Measurements from ENCODE around the gene VOPP1.
A peak's percentile ranks its signal among the peaks of the same experiment; 100 is the strongest.

The VOPP1 gene

DNA sequence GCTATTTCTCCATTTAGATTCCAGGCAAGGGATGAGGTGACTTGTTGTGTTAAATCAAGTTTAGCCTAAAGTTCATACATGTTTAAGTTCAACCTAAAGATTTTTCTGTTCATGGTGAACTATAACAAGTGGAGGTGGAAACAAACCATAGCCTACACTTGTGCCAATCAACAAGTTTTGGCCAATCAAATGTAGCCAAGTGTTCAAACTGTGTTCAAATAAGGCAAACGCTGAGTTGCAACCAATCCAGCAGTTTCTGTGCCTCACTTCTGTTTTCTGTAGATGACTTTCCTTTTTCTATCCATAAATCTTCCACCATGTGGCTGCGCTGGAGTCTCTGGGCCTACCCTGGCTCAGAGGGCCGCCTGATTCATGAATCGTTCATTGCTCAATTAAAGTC lies 4.5 kb upstream of the VOPP1 start:
- DNase-seq: no peak

DNA sequence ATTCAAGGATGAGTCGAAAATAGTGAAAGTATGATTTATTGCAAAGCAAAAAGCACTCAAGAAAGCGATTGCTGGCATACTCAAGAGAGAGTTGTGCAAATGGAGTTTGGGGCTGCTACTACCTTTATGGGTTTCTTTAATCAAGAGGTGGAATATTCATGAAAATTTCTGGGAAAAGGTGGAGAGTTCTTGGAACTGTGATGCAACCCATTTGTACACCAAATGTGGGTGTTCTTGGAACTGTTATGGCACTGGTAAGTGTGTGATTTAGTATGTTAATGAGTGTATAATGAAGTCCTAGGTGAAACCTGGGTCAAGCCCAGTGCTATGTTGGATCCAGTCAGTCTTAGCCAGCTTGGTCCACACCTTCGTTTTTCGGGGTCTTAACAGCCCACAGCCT lies 3.4 kb upstream of the VOPP1 start:
- no peak for DNase-seq

DNA sequence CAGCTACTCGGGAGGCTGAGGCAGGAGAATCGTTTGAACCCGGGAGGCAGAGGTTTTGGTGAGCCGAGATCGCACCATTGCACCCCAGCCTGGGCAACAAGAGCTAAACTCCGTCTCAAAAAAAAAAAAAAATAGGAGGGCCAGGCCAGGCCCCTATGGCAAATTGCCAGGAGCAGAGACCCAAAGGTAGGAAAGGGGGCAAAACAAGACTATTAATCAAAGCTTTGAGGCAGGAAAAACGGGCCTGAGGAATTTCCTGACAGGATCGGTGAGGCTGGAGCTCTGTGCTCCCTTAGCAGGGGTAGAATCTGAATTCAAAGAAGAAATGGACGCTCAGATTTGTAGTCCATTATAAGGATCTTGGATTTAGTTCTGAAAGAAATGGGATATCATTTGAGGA lies 2.8 kb upstream of the VOPP1 start:
- DNase-seq: no peak

DNA sequence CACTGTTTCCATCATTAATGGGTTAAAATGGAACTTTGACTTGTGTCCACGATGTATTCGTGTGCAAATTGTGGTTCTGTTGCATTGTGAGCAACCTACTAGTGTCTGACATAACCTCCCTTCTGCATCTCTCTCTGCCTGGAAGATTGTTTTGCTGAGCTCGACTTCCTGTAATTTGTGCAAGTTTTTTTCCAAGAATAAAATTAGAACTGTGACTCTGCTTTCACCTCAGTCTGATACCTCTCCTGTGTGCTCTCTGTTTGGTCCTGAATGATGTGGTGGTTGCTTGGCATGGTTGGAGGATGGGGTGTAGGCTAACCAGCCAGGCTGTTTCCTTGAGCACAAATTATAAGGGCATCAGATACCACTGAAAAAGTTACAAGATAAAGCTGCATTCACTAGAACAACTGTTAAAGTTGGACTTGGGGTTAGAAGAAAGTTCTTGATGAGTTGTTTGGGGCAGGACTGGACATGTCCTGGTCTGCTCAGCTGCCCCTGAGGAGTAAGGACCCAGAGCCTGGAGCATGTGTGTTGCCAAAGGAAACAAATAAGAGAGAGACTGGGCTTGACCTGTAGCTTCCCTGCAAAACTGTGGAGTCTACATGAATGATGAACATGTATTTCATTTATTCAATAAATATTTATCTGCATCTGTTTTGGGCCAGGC lies 1.9 kb upstream of the VOPP1 start:
- peak; percentile 25 for DNase-seq

DNA sequence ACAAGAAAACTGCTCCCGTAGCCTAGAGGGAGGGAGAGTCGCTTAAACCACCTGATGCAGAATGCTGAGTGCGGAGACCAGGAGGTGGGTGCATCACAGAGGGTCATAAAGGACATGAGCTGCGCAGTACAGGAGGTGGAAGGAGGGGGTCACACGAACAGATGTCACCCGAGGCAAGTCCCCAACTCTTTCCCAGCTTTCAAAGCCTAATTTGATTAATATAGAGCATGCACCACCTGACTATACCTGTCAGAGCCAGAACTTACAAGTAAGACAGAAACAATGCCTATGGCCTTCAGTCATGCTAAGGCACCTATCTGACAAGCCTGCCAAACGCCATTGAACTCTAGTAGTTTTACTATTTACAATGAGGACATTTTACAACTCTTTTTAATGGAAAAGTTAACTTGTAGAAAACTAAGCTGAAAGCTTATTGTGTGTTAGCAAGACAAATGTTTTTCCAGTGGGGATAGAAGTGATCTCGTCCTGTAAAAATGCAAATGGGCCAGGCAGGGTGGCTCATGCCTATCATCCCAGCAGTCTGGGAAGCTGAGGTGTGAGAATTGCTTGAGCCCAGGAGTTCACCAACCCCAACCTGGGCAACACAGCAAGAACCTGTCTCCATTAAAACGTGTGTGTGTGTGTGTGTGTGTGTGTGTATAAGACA lies 1.1 kb upstream of the VOPP1 start:
- peak; percentile 69 for DNase-seq

DNA sequence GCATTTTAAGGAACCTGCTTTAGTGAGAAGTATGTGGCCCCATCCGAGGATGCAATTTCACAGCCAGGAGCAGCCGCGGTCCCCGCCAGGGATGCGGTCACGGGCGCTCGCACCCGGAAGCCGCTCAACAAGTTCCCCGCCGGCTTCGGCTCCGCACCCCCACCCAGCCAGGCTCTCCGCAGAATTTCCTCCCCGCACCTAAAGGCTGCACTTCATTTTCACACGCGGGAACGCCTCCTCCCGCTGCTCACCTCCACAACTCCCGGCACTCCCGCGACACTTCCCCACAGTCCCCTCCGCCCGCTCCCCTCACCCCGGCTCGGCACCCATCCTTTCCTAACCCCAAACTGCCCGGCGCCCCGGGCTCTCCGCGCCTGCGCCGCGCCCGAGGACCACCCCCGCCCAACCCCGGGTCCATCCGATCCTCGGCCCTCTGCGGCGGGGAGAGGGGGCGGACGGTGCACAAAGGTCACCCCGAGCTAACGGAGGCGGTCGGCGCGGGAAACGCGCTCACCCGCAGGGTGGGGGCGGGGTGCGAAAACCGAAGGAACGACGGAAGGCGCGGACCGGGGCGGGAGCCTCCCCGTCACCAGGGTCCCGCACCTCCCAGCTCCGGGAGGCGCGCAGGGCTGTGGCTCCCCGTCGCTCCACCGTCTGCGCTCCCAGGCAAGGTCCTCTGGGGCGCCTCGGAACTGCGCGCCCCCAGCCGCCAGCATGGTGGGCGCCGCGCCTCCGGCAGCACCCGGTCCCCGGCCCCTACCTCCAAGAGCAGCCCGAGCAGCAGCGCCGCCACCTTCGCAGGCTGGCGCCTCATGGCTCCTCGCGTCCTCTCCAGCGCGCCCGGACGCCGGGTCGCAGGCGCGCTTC lies 558 bp downstream of the VOPP1 start:
- DNase-seq: peak; percentile 41

DNA sequence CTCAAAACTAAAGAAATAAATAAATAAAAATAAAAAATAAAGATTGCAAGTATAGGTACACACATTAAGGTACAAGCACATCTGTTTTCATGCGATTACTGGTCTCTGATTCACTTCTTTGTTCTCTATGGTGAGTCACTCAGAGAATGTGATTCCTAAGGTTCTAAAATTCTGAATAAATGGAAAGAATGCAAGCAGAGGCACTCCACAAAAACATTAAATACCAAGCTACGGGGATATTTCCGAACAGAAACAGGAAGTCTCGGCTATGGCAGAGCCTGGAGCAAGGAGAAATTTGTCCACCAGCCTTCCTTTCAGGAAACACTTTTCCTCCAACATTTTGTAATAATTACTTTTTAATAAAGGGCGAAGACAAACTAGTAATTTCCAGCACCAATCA lies 1.4 kb downstream of the VOPP1 start:
- peak; percentile 90 for DNase-seq

DNA sequence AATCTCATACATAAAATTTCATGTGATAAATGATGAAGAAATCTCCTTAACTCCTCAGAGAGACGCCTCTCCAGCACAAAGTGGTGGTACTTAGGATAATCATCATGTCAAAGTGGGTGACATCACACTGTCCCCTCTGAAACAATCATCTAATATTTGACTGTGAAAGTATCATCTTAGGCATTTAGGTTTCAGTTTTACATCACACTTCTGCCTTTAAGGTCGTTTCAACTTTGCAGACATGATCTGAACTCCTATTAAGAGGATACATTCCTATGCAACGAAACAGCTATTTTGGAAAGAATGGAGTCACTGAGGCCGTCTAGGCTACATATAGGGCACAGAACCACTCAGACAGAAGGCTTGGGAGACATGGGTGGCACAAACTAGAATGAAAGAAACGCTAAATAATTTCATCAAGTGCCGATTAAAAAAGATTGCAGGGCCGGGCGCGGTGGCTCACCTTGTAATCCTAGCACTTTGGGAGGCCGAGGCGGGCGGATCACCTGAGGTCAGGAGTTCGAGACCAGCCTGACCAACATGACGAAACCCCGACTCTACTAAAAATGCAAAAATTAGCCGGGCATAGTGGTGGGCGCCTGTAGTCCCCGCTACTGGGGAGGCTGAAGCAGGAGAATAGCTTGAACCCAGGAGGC lies 2.0 kb downstream of the VOPP1 start:
- peak; percentile 71 for DNase-seq

DNA sequence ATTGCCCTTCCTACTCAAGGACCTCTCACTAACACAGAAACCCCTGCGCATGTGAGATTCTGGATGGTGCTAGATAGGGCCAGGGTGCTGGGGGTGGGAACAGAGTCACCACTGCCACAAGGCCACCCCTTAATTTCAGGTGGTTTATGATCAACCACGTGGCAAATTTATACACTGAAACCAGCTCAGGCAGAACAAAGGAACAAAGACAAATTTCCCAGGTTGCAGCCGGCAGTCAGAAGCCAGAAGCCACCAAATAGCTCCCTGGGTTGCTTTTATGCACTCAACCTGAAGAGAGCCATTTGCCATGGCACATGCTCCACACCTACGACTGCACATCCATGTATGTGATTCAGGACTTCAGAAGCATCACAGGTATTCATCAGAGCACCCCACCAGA lies 2.5 kb downstream of the VOPP1 start:
- no peak for DNase-seq

DNA sequence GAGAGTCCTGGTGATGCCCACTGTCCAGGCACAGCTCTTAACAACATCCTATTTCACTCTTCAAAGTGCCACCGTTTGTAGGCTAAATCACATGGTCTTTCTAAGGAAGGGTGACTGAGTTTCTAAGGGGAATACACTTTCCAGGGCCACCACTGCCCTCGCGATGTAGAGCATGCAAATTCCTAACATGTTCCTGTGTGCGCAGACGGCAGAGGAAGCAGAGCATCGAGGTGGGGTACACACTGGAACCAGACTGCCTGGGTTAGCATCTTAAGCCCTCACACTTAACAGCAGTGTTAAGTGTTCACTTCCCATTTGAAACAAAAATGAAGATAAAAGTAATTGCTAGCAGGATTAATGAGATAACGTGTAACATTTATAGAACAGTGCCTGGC lies 3.0 kb downstream of the VOPP1 start:
- DNase-seq: no peak

DNA sequence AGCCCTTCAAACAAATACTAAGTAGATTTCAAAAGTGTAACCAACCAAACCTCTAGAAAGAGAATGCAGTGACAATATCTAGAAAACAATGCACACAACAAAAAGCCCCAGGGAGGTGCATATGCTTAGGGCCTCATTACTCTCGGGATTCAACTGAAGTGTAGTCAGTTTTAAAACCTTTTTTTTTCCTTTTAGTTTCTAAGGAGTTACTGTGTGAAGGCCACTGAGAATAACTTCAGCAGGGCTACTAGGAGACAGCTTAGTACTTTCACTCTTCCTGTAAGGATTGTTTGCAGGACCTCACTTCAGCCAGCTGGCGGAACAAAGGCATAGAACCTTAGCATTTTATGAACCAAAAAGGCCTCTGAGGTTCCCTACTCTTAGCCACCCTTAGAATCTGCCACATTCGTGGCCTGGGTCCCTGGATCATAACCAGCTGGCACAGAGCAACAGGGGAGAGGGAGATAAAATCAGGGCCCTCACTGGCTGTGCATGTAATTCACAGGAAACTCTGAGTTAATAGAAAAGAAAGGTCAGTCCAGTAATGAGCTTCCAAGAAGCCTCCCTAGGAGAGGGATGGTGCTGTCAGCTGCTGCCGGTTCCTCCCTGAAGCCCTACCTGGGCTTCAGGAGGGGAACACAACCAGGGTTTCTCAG lies 3.6 kb downstream of the VOPP1 start:
- peak; percentile 11 for DNase-seq

DNA sequence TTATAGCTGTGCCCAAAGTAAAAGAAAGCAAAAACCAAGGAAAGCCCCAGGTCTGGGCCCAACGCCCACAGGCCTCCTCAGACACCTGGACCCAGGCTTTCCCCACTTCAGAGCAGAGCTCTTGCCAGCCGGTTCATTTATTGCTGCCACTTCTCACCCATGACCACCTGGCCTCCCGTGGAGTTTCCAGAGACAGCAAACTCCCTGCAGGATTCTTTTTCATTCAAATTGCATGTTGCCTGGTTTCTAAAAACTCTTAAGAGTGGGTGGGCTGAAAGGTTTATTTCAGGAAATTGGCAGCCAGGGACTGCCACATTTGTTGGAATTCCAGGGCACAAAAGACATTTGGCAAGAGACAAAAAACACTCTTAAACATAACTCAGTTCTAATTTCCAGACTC lies 4.7 kb downstream of the VOPP1 start:
- no peak for DNase-seq

DNA sequence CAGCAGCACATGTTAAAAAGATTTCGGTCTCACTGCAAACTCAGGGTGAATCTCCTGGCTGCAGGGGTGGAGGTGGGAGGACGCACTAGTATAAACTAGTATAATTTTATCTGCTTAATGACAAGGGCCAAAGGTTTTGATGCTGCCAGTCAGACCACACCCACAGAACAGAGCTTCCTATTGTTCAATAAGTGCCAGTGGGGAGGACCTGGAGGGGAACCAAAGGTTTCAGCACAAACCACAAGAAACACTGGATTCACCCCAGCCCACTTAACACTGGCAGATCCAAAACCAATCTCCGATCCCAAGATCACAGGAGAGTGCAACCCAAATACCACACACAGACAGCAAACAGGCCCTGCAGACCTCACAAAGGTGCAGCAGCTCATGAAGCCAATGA lies 6.6 kb downstream of the VOPP1 start:
- no peak for DNase-seq

DNA sequence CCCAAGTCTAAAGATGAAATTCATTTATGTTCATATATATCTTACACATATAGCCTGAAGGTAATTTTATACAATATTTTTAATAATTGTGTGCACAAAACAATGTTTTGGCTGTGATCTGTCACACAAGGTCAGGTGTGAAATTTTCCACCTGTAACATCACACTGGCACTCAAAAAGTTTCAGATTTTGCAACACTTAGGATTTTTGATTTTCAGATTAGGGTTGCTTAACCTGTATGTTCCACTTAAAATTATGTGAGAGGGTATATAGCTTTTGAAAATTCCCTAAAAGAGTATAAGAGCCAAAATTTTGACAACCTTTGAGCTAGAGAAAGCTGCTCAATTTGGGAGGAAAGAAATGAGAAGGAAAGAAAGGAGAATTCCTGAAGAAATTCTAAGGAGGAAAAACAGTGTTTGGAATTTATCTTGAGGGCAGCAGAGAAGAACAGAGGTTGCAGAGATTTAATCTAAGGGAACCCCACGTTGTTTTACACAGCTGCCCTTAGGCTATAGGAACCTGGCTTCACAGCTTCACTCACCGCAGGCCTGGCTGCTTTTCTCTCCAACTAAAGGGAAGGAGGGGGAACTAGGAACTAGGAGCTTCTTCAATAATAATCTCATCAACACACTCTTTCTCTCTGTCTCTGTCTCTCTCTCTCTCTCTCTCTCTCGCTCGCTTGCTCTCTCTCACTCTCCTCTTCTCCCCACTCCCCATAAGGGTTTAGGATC lies 8.5 kb downstream of the VOPP1 start:
- no peak for DNase-seq

DNA sequence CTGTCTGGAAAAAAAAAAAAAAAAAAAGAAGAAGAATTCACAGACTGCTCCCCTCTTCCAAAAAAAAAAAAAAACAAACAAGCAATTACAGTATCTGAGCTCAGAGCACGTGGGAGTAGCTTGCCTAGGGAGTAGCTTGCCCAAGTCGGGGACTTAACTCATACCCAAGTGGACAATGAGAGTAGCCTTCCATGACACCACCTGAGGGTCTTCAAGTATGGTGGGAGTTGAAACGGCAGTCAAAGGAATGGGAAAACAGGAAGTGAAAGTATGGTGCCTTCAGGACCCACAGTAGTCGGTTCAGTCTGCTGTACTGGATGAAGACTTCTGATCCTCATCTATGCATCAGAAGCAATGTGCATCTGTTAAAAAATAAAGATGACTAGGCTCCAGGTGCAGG lies 10.6 kb downstream of the VOPP1 start:
- no peak for DNase-seq

DNA sequence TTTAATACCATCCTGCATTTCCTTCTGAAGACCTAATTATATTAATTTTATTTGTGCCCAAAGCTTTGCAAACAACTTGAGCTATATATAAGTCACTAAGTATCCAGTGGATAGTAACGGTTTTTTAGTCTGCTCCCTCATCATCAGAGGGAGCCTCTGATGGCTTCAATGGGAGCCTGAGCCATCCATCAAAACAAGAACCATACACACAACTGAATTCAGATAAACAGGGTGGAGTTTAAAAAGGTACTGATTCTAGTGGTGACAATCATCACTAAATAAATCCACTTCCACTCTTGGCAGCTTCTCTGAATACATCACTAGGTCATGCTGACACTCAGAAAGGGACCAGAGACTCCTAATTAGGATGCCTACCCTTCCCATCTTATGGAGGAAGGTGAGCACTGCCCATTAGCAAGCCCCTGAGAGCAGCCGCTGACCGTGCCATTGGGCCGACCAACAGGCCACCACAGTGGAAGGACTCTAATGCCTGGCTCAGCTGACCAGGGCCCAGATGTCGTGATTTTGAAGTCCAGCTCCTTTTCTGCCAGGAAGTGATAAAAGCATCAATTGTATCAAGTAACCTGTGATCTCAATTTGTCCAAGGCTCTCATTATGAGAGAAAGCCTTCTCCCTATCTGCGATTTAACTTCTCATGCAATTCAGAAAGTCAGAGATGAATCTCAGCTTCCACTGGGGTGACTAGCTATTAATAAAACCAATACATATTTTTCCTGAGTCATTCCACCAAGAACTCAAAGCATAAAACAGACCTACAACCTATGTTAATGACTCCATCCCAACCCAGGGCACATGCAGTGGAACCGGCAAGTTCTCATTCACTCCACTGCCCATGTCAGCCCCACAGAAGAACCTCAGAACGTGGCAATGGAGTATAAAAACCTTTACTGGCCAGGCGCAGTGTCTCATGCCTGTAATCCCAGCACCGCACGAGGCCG lies 13.1 kb downstream of the VOPP1 start:
- DNase-seq: no peak

DNA sequence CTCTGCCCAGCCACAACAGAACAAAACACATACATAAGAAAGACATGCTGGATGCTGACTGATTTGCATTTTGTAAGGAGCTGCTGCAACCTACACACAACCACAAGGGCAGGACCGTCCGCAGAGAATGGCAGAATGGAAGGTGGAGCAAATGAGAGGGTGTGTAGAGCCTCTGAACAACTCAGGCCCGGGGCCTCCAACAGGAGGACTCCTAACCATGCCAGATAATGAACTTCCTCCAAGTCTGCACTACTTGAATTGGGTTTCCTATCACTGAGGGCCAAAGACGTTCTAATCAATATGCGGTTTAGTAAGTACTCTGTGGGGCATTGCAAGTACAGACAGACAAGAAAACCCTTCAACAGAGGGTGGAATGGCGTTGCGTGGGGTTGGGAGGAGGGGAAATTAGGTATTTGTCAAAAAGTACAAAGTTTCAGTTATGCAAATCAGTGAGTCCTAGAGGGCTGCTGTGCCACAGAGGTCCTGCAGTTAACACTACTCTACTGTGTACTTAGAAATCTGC lies 14.6 kb downstream of the VOPP1 start:
- DNase-seq: no peak

DNA sequence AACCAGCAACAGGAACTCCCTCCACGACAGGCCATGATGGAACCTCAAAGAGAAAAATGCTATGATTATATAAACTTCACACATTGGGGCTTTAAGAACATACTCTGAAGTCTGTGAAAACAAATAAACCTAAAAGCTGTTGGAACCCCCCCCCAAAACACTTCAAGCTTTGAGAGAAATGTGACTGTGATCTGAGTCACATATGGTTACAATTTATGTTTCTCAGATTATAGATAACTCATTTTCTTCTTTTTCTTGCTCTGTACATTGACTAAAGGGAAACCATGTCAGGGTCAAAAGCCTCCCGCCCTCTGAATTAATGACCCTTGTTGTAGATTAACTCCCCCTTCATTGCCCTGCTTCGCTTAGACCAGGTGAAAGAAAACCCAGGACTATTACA lies 15.8 kb downstream of the VOPP1 start:
- DNase-seq: no peak

DNA sequence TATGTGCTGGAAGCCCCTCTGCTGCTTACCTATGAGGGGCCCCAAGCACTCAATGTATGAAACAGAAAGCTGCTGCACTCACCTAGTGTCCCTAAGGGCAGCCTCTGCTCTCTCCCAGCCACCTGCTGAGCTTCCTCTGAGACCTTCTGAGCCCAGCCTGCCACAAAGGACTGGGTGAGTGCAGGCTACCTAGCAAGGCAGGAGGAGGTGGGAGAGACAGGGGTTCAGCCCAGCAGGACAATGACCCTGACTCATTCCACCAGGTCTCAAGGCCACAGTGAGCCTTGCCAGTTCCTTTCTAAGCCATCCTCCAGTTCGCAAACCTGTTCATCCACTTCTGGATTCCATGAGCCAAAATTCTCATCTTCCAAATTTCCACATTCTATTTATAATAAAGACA lies 16.3 kb downstream of the VOPP1 start:
- no peak for DNase-seq

DNA sequence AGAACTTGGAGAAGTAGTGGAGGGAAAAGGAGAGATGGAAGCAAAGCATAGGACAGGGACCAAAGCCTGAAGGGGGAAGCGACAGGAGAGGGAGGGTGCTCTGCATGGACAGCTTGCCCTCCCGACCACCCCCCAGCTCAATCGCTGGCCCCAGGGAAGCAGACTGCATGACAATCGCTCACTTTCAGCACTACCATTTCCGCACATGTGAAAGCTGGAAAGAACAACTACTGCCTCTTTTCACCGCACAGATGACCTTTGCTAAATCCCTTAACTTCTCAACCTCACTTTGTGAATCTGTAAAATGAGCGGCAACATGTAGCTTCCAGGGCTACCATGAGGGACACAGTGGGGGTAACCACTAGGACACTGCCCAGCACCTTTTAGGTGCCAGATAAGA lies 17.1 kb downstream of the VOPP1 start:
- DNase-seq: no peak

DNA sequence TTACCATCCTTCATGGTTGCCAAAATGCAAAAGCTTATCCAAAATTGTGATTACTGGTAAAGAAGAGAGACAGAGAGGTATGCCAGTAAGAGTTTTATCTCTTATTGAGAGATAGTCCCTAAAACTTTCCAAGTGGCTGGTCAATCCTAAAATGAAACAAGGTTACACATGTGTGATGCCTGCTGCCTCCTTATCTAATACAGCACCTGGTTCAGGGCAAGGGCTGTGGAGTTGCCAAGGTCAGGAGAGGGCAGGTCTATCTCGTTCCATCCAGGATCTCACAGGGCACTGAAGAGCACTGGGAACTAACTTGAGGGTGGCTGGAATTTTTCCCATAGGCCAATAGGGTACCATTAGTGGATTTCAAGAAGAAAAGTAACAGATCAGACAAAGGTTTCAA lies 18.3 kb downstream of the VOPP1 start:
- DNase-seq: no peak

Data from fibroblast of skin of back (primary cell).